Skeletal muscle tissue (tissue), 4 donors: ENCODE results near the gene KIF5C. TPM values are rescaled to one million over a fixed set of nuclear protein-coding genes. Genes with fewer than 3 reads are reported as not detected.
A peak's percentile ranks its signal among the peaks of the same experiment; 100 is the strongest.
"Not testable (repeated sequence)": the region's sequence is repeated elsewhere in the genome, so short reads cannot be mapped to it uniquely, and the experiment has no call there.

Experiments used
- H3K27ac ChIP-seq: one replicate; pipeline ENCODE4 v1.7.0; 2013; ENCODE audit warnings: mild to moderate bottlenecking, low read depth, low read length, inconsistent platforms
- H3K27me3 ChIP-seq, 3 donors: one replicate each; pipeline ENCODE4 v1.7.0; 2013; ENCODE audit warnings: low read length in 3 of 3; ENCODE audit not compliant: control insufficient read depth in 3 of 3, insufficient read depth in 3 of 3
- H3K36me3 ChIP-seq, 3 donors: one replicate each; pipeline ENCODE4 v1.7.0; 2013; ENCODE audit warnings: low read length in 3 of 3; ENCODE audit not compliant: control insufficient read depth in 3 of 3, insufficient read depth in 3 of 3
- H3K4me1 ChIP-seq, 3 donors: one replicate each; pipeline ENCODE4 v1.7.0; 2013; ENCODE audit warnings: low read length in 3 of 3, mild to moderate bottlenecking in 3 of 3; ENCODE audit not compliant: control insufficient read depth in 3 of 3, insufficient read depth in 3 of 3
- H3K4me3 ChIP-seq, 3 donors: one replicate each; pipeline ENCODE4 v1.7.0; 2013; ENCODE audit warnings: low read length in 3 of 3
- H3K9ac ChIP-seq, 3 donors: one replicate each; pipeline ENCODE4 v1.7.0; 2013; ENCODE audit warnings: low read length in 3 of 3, mild to moderate bottlenecking in 3 of 3, moderate library complexity in 2 of 3, low read depth in 1 of 3
- H3K9me3 ChIP-seq, 3 donors: one replicate each; pipeline ENCODE4 v1.7.0; 2013; ENCODE audit warnings: low read length in 3 of 3; ENCODE audit not compliant: control insufficient read depth in 3 of 3
- total RNA-seq: library from RNA; depleted of rRNA; stranded (reverse); fragments of >200 nt; gene quantifications from one replicate; pipeline ENCODE4 v1.2.3, GENCODE V29; 2014
- donor health status: Osteomylitis.

Gene KIF5C
- total RNA-seq, 1 donor from 2014 or later, result 1.0 TPM

- not testable (repeated sequence) for H3K27me3 ChIP-seq, H3K9me3 ChIP-seq
These were observed 12.5 kb upstream of the KIF5C start for GRCh38 chr2:148862478-148862877.

GRCh38 chr2:148865512-148865911, 9.5 kb upstream of the KIF5C start:
- Histone ChIP-seq H3K9me3 (no peaks in the 10 kb centered on the region), H3K27me3 (peaks cover 0 to 5% (median 4%) of the 10 kb centered on the region in 3 donors)

More at GRCh38 chr2:148862478-148862877, 12.5 kb upstream of the KIF5C start:
- H3K27ac ChIP-seq, H3K4me1 ChIP-seq, H3K9ac ChIP-seq, H3K4me3 ChIP-seq, H3K36me3 ChIP-seq: not testable (repeated sequence)

GRCh38 chr2:148866091-148866490, 8.9 kb upstream of the KIF5C start:
- Histone ChIP-seq H3K36me3 (no peaks in the 10 kb centered on the region), H3K27me3 (peaks cover 0 to 5% (median 4%) of the 10 kb centered on the region in 3 donors), H3K9me3 (no peaks in the 10 kb centered on the region), H3K27ac (no peak overlapping the region), H3K9ac (no peak overlapping the region), H3K4me3 (no peak overlapping the region), H3K4me1 (no peaks in the 10 kb centered on the region)

More at GRCh38 chr2:148865512-148865911, 9.5 kb upstream of the KIF5C start:
- no peak overlapping the region for H3K9ac ChIP-seq
- no peaks in the 10 kb centered on the region for H3K36me3 ChIP-seq
- no peak overlapping the region for H3K4me3 ChIP-seq
- H3K4me1 ChIP-seq, result no peaks in the 10 kb centered on the region
- H3K27ac ChIP-seq, result no peak overlapping the region

- Histone ChIP-seq H3K27ac (no peak overlapping the region), H3K4me3 (no peak overlapping the region), H3K4me1 (no peaks in the 10 kb centered on the region), H3K9ac (no peak overlapping the region), H3K9me3 (no peaks in the 10 kb centered on the region), H3K36me3 (no peaks in the 10 kb centered on the region), H3K27me3 (peaks cover 0 to 5% (median 4%) of the 10 kb centered on the region in 3 donors)
These were observed 7.8 kb upstream of the KIF5C start for GRCh38 chr2:148867079-148867769.

- Histone ChIP-seq H3K27me3 (peaks cover 28 to 37% (median 32%) of the 10 kb centered on the region in 3 donors), H3K36me3 (no peaks in the 10 kb centered on the region), H3K9me3 (no peaks in the 10 kb centered on the region), H3K4me3 (peak overlapping the region in 1 of 3 donors; percentile 41), H3K9ac (no peak overlapping the region), H3K4me1 (peaks cover 4 to 16% (median 13%) of the 10 kb centered on the region in 3 donors), H3K27ac (no peak overlapping the region)
These were observed 492 bp downstream of the KIF5C start for GRCh38 chr2:148875387-148876051.

- Histone ChIP-seq H3K36me3 (no peaks in the 10 kb centered on the region), H3K4me3 (peak overlapping the region; percentile 13 to 46 (median 35)), H3K4me1 (peaks cover 4 to 16% (median 13%) of the 10 kb centered on the region in 3 donors), H3K27me3 (peaks cover 28 to 37% (median 32%) of the 10 kb centered on the region in 3 donors), H3K9ac (no peak overlapping the region), H3K9me3 (no peaks in the 10 kb centered on the region), H3K27ac (no peak overlapping the region)
These were observed 1.2 kb downstream of the KIF5C start for GRCh38 chr2:148876202-148876594.

- Histone ChIP-seq H3K27ac (no peak overlapping the region), H3K4me3 (peak overlapping the region in 2 of 3 donors; percentile 35 to 46), H3K27me3 (peaks cover 28 to 37% (median 32%) of the 10 kb centered on the region in 3 donors), H3K9ac (no peak overlapping the region), H3K36me3 (no peaks in the 10 kb centered on the region), H3K4me1 (peaks cover 4 to 16% (median 13%) of the 10 kb centered on the region in 3 donors), H3K9me3 (no peaks in the 10 kb centered on the region)
These were observed 1.8 kb downstream of the KIF5C start for GRCh38 chr2:148876595-148877402.

- Histone ChIP-seq H3K9ac (no peak overlapping the region), H3K4me3 (no peak overlapping the region), H3K9me3 (no peaks in the 10 kb centered on the region), H3K36me3 (no peaks in the 10 kb centered on the region), H3K27me3 (peaks cover 29 to 40% (median 32%) of the 10 kb centered on the region in 3 donors), H3K27ac (no peak overlapping the region), H3K4me1 (peaks cover 4 to 16% (median 13%) of the 10 kb centered on the region in 3 donors)
These were observed 2.3 kb downstream of the KIF5C start for GRCh38 chr2:148877403-148877740.

- Histone ChIP-seq H3K9me3 (no peaks in the 10 kb centered on the region), H3K4me1 (peaks cover 4 to 14% (median 13%) of the 10 kb centered on the region in 3 donors), H3K36me3 (no peaks in the 10 kb centered on the region), H3K27ac (no peak overlapping the region), H3K4me3 (no peak overlapping the region), H3K27me3 (peaks cover 16 to 24% (median 22%) of the 10 kb centered on the region in 3 donors), H3K9ac (no peak overlapping the region)
These were observed 5.6 kb downstream of the KIF5C start for GRCh38 chr2:148880636-148881035.
